ENCODE data around the gene ZNF692.

DNA sequence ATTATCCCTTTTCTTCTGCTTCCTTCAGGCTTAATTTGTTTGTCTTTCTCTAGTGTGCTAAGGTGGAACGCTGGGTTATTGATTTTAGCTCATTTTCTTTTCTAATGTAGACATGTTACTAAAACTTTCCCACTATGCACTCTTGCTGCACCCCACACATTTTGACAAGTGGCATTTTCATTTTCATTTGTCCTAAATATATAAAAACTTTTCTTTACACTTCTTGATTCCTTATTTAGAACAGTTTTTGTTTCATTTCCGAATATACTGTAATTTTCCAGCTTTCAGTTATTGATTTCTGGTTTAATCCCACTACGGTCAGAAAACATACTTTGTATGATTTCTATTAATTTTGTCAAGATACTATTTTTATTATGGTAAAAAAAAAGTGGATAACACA, 58.4 kb downstream of the ZNF692 start:
- TF ChIP-seq, protein P1, sequence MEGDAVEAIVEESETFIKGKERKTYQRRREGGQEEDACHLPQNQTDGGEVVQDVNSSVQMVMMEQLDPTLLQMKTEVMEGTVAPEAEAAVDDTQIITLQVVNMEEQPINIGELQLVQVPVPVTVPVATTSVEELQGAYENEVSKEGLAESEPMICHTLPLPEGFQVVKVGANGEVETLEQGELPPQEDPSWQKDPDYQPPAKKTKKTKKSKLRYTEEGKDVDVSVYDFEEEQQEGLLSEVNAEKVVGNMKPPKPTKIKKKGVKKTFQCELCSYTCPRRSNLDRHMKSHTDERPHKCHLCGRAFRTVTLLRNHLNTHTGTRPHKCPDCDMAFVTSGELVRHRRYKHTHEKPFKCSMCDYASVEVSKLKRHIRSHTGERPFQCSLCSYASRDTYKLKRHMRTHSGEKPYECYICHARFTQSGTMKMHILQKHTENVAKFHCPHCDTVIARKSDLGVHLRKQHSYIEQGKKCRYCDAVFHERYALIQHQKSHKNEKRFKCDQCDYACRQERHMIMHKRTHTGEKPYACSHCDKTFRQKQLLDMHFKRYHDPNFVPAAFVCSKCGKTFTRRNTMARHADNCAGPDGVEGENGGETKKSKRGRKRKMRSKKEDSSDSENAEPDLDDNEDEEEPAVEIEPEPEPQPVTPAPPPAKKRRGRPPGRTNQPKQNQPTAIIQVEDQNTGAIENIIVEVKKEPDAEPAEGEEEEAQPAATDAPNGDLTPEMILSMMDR (IDR thresholded peaks at IDR 0.05; ENCODE audit: insufficient read depth, low read length, poor library complexity, severe bottlenecking) = no peak
- no peak for TF ChIP-seq EZH2phosphoT487 (conservative IDR thresholded peaks at IDR 0.05; ENCODE audit: low read length)

Data from SU-DHL-6 (cell line).